Neural cell (in vitro differentiated cells): ENCODE results near the gene ZRANB1. TPM values are rescaled to one million over a fixed set of nuclear protein-coding genes. Genes with fewer than 3 reads are reported as not detected.

Source experiments
- H2AFZ ChIP-seq: fragments of 200-600, 300-800 bp; sonication (generic), shearing (Covaris generic); 2 replicates; pipeline ENCODE4 v1.6.0; 2014; ENCODE audit warnings: low read depth, mild to moderate bottlenecking, antibody characterized with exemption, low read length, moderate library complexity
- H3F3A ChIP-seq: fragments of 200-600 bp; shearing (Covaris generic); 2 replicates; pipeline ENCODE4 v1.6.1; 2016; ENCODE audit warnings: mild to moderate bottlenecking, moderate library complexity, mixed read lengths, antibody characterized with exemption, low read length; ENCODE audit not compliant: insufficient read depth, poor library complexity, severe bottlenecking
- H3K27ac ChIP-seq: fragments of 200-600, 300-800 bp; sonication (generic), shearing (Covaris generic); 2 replicates; pipeline ENCODE4 v1.5.1; 2014; ENCODE audit warnings: mild to moderate bottlenecking, low read length, moderate library complexity
- H3K27me3 ChIP-seq: fragments of 300-800, 200-600 bp; sonication (generic), shearing (Covaris generic); 2 replicates; pipeline ENCODE4 v1.6.0; 2014; ENCODE audit warnings: mild to moderate bottlenecking, low read depth, low read length, moderate library complexity; ENCODE audit not compliant: insufficient read depth
- H3K36me3 ChIP-seq: fragments of 300-800, 200-600 bp; sonication (generic), shearing (Covaris generic); 2 replicates; pipeline ENCODE4 v1.5.1; 2014; ENCODE audit warnings: mild to moderate bottlenecking, antibody characterized with exemption, low read length, moderate library complexity; ENCODE audit not compliant: insufficient read depth
- H3K4me2 ChIP-seq: fragments of 300-800, 200-600 bp; sonication (generic), shearing (Covaris generic); 2 replicates; pipeline ENCODE4 v1.6.0; 2014; ENCODE audit warnings: mild to moderate bottlenecking, low read length
- H3K4me3 ChIP-seq: fragments of 300-800, 200-600 bp; sonication (generic), shearing (Covaris generic); 2 replicates; pipeline ENCODE4 v1.5.1; 2014; ENCODE audit warnings: mild to moderate bottlenecking, low read length, moderate library complexity
- H3K79me2 ChIP-seq: fragments of 200-600 bp; shearing (Covaris generic); replicated peaks from 2 replicates; pipeline ENCODE4 v1.6.0; 2014; ENCODE audit warnings: mild to moderate bottlenecking, low read length, moderate library complexity; ENCODE audit not compliant: insufficient read depth
- H3K9ac ChIP-seq: fragments of 300-800, 200-600 bp; sonication (generic), shearing (Covaris generic); 2 replicates; pipeline ENCODE4 v1.6.1; 2016; ENCODE audit warnings: mild to moderate bottlenecking, low read length, mixed read lengths
- H3K9me2 ChIP-seq: fragments of 200-600 bp; shearing (Covaris generic); 2 replicates; pipeline ENCODE4 v1.6.1; 2016; ENCODE audit warnings: mild to moderate bottlenecking, low read length, mixed read lengths; ENCODE audit not compliant: insufficient read depth
- H3K9me3 ChIP-seq: fragments of 200-600, 300-800 bp; sonication (generic), shearing (Covaris generic); 2 replicates; pipeline ENCODE4 v1.6.1; 2016; ENCODE audit warnings: mild to moderate bottlenecking, mixed run types, low read length, moderate library complexity, mixed read lengths
- H4K20me1 ChIP-seq: fragments of 200-600 bp; shearing (Covaris generic); 2 replicates; pipeline ENCODE4 v1.6.1; 2016; ENCODE audit warnings: mild to moderate bottlenecking, mixed run types; ENCODE audit not compliant: insufficient read depth
- CTCF ChIP-seq: fragments of 450-650 bp; IDR thresholded peaks from 2 replicates; pipeline ENCODE4 v1.5.1; 2014; ENCODE audit warnings: antibody characterized with exemption, mild to moderate bottlenecking, moderate library complexity; ENCODE audit not compliant: poor library complexity, severe bottlenecking
- EP300 ChIP-seq: fragments of 450-650 bp; conservative IDR thresholded peaks from 2 replicates; pipeline ENCODE4 v1.6.1; 2014; ENCODE audit warnings: antibody characterized with exemption, mild to moderate bottlenecking, moderate library complexity; ENCODE audit not compliant: poor library complexity, severe bottlenecking
- EZH2 ChIP-seq: fragments of 200-600, 300-800 bp; shearing (Covaris generic), sonication (generic); IDR thresholded peaks from 2 replicates; pipeline ENCODE4 v1.6.1; 2014; ENCODE audit warnings: antibody characterized with exemption, low read length, borderline replicate concordance, mild to moderate bottlenecking; ENCODE audit not compliant: insufficient read depth, poor library complexity, severe bottlenecking
- MXI1 ChIP-seq: fragments of 450-650 bp; conservative IDR thresholded peaks from 2 replicates; pipeline ENCODE4 v1.6.1; 2014; ENCODE audit warnings: antibody characterized with exemption, mild to moderate bottlenecking; ENCODE audit not compliant: poor library complexity, severe bottlenecking
- POLR2AphosphoS5 ChIP-seq: IDR thresholded peaks from 2 replicates; pipeline ENCODE4 v1.6.1; 2012
- RAD21 ChIP-seq: fragments of 450-650 bp; conservative IDR thresholded peaks from 2 replicates; pipeline ENCODE4 v1.6.1; 2014; ENCODE audit warnings: antibody characterized with exemption, mild to moderate bottlenecking, moderate library complexity
- SMC3 ChIP-seq: fragments of 450-650 bp; conservative IDR thresholded peaks from 2 replicates; pipeline ENCODE4 v1.6.1; 2014; ENCODE audit warnings: antibody characterized with exemption, mild to moderate bottlenecking, moderate library complexity; ENCODE audit not compliant: poor library complexity
- TAF1 ChIP-seq: IDR thresholded peaks from 2 replicates; pipeline ENCODE4 v1.6.1; 2012; ENCODE audit warnings: low read depth
- polyA plus RNA-seq: library from polyadenylated mRNA; depleted of rRNA; stranded (reverse); fragments of >200 nt; gene quantifications from 2 replicates; pipeline ENCODE4 v1.2.3, GENCODE V29; 2014
- TF ChIP-seq, protein P1 (sequence below): IDR thresholded peaks from 2 replicates; pipeline ENCODE4 v1.6.1; 2012; ENCODE audit warnings: borderline replicate concordance

The ZRANB1 gene
- polyA plus RNA-seq, 1 donor from 2014 or later: 47.7 TPM

GRCh38 chr10:125011926-125012705 lies 70.2 kb downstream of the ZRANB1 start:
- no peaks in the 10 kb centered on the region for H3F3A ChIP-seq
- no peak overlapping the region for H3K4me2 ChIP-seq
- no peak overlapping the region for H3K9ac ChIP-seq
- no peaks in the 10 kb centered on the region for H3K9me2 ChIP-seq
- no peak overlapping the region for H3K27ac ChIP-seq
- H3K9me3 ChIP-seq: no peaks in the 10 kb centered on the region
- H3K27me3 ChIP-seq: no peaks in the 10 kb centered on the region
- H3K79me2 ChIP-seq: peaks cover 5% of the 10 kb centered on the region
- TF ChIP-seq, protein P1, sequence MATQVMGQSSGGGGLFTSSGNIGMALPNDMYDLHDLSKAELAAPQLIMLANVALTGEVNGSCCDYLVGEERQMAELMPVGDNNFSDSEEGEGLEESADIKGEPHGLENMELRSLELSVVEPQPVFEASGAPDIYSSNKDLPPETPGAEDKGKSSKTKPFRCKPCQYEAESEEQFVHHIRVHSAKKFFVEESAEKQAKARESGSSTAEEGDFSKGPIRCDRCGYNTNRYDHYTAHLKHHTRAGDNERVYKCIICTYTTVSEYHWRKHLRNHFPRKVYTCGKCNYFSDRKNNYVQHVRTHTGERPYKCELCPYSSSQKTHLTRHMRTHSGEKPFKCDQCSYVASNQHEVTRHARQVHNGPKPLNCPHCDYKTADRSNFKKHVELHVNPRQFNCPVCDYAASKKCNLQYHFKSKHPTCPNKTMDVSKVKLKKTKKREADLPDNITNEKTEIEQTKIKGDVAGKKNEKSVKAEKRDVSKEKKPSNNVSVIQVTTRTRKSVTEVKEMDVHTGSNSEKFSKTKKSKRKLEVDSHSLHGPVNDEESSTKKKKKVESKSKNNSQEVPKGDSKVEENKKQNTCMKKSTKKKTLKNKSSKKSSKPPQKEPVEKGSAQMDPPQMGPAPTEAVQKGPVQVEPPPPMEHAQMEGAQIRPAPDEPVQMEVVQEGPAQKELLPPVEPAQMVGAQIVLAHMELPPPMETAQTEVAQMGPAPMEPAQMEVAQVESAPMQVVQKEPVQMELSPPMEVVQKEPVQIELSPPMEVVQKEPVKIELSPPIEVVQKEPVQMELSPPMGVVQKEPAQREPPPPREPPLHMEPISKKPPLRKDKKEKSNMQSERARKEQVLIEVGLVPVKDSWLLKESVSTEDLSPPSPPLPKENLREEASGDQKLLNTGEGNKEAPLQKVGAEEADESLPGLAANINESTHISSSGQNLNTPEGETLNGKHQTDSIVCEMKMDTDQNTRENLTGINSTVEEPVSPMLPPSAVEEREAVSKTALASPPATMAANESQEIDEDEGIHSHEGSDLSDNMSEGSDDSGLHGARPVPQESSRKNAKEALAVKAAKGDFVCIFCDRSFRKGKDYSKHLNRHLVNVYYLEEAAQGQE: no peak
- TF ChIP-seq SMC3: no peak
- TF ChIP-seq TAF1: no peak
- no peak for TF ChIP-seq MXI1
- no peak for TF ChIP-seq POLR2AphosphoS5
- TF ChIP-seq EZH2: no peak
- H3K36me3 ChIP-seq: no peaks in the 10 kb centered on the region
- no peak overlapping the region for H2AFZ ChIP-seq
- no peak overlapping the region for H3K4me3 ChIP-seq
- no peaks in the 10 kb centered on the region for H4K20me1 ChIP-seq

DNA sequence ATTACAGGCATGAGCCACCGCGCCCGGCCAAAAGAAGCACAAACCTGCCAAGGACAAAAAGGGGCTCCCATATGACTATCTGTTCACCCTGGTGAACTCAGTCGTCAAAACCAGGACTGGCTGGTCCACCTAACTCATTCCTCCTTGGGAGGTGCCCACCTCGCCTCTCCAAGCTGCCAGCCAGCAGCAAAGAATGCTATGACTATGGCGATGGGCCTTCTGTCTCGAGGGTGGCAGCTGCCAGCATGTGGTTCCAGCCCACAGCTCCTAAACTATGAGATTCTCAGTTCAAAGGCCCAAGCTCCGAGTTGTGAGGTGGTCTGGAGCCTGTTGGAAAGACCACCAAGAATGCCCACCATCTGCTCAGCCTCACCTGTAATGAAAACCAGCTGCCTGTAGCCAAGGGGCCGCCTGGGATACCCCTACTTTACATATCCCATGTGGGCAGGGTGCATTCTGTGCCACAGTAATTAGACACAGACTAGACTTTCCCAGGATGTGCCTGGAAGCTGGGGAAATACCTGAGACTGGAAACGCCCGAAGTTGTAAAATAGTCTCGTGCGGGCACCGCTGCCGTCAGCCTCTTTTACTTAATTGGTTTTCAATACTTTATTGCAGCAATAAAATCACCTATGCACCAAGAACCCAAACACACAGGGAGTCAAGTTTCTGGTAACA lies 71.1 kb downstream of the ZRANB1 start:
- Histone ChIP-seq H2AFZ (no peak overlapping the region), H3K79me2 (peaks cover 5% of the 10 kb centered on the region), H3K9ac (no peak overlapping the region), H3K4me2 (no peak overlapping the region), H3K9me3 (no peaks in the 10 kb centered on the region), H3K9me2 (no peaks in the 10 kb centered on the region), H3K27ac (no peak overlapping the region), H3K36me3 (no peaks in the 10 kb centered on the region), H3K4me3 (no peak overlapping the region), H3F3A (no peaks in the 10 kb centered on the region), H3K27me3 (no peaks in the 10 kb centered on the region), H4K20me1 (no peaks in the 10 kb centered on the region)
- TF ChIP-seq MXI1 (no peak), EZH2 (no peak), CTCF (no peak), RAD21 (no peak), POLR2AphosphoS5 (no peak), TAF1 (no peak), EP300 (no peak), SMC3 (no peak)
- TF ChIP-seq, protein P1: no peak
